Activated naive CD8-positive, alpha-beta T cell treated with anti-CD3 and anti-CD28 coated beads, Interleukin-2, amount 50 U/mL, for 16 hours (primary cell): ENCODE data around the gene KCNAB2.

Source experiments
- DNase-seq: peaks from one replicate; pipeline ENCODE4 v3.0.0-alpha.2; 2020; ENCODE audit warnings: low read depth, low spot score

Gene KCNAB2

DNA sequence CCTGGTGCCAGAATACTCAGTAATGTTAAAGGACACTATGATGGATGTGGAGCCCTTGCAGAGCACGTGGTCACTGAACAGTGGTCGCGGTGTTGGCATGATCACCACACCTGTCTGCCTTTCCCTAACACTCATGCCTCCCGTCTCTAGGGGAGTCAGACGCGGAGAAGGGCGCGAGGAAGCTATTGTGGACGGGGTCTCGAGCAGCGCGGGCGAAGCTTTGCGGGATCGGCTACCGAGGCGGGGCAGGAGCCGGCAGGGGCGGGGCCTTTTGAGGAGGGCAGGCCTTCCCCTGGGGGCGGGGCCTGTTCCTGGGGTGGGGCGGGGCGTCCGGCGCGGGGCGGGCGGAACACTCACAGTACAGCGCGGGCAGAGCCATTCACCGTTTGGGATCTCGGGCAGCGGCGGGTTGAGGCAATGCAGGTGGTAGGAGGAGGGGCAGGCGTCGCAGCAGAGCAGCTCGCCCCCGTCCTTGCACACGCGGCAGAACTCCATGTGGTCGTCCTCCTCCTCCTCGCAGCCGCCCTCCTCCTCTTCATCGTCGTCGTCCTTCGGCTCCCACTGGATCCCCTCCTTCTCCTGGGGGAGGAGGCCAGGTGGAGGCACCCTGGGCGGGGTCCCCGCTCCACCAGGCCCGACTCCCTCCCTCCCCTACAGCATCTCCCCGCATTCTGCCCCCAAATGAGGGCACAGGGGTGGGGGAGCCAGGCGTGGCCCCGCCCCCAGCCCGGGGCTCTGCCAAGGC, 103.0 kb downstream of the KCNAB2 start:
- peak; percentile 42 for DNase-seq

DNA sequence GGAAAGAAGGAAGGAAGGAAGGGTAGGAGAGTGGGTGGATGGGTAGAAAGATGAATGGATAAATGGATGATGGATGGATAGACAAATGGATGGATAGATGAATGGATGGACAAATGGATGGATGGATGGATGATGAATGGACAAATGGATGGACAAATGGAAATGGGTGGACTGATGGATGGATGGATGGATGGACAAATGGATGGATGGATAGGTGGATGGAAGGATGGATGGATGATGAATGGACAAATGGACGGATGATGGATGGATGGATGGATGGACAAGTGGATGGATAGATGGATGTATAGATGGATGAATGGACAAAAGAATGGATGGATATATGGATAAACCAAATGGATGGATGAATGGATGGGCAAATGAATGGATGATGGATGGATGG, 103.9 kb downstream of the KCNAB2 start:
- no peak for DNase-seq

DNA sequence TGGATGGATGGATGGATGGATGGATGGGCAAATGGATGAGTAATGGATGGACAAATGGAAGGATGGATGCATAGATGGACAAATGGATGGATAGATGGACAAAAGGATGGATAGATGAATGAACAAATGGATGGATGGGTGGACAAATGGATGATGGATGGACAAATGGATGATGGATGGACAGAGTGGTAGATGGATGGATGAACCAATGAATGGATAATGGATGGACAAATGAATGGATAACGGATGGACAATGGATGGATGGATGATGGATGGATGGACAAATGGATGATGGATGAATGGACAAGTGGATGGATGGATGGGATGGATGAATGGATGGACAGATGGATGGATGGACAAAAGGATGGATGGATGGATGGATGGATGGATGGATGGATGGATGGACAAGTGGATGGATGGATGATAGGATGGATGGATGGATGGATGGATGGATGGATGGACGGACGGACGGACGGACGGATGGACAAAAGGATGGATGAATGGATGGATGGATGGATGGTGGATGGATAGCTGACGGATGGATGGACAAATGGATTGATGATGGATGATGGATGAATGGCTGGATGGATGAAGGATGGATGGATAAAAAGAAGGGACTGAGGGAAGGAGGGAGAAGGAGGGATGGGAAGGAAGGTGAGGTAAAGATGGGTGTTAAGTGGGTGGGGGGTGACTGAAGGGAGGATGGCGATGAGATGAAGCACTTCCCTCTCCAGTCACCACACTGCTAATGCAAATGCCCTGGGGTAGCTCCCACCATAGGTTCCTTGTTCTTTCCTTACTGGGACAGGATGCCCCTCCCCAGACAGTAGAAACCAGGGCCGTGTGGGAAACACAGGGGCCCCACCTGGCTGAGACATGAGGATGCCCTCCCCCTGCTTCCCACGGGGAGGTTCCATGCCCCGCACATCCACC, 104.6 kb downstream of the KCNAB2 start:
- no peak for DNase-seq
